HG03097 (cell line): ENCODE results near the gene CHDH.

Experiments used
- ATAC-seq: cut with Tn5 transposase; IDR thresholded peaks from one replicate; pipeline ENCODE4 v1.9.1; 2021; ENCODE audit not compliant: unreplicated experiment, low FRiP score

Gene CHDH

GRCh38 chr3:53768478-53769459, 77.5 kb downstream of the CHDH start:
- ATAC-seq = no peak

- no peak for ATAC-seq
Measured at GRCh38 chr3:53766706-53767105, 79.5 kb downstream of the CHDH start.

GRCh38 chr3:53765753-53766152, 80.5 kb downstream of the CHDH start:
- ATAC-seq = no peak

- ATAC-seq = no peak
Measured at GRCh38 chr3:53764026-53764775, 82.0 kb downstream of the CHDH start.

GRCh38 chr3:53763353-53763752, 82.9 kb downstream of the CHDH start:
- no peak for ATAC-seq
